ENCODE data around the gene ARL5A. TPM values are rescaled to one million over a fixed set of nuclear protein-coding genes. Genes with fewer than 3 reads are reported as not detected.

Gene ARL5A
- total RNA-seq, 4 donors from 2014 or later, result 33.5 to 46.6 (median 39.7) TPM

DNA sequence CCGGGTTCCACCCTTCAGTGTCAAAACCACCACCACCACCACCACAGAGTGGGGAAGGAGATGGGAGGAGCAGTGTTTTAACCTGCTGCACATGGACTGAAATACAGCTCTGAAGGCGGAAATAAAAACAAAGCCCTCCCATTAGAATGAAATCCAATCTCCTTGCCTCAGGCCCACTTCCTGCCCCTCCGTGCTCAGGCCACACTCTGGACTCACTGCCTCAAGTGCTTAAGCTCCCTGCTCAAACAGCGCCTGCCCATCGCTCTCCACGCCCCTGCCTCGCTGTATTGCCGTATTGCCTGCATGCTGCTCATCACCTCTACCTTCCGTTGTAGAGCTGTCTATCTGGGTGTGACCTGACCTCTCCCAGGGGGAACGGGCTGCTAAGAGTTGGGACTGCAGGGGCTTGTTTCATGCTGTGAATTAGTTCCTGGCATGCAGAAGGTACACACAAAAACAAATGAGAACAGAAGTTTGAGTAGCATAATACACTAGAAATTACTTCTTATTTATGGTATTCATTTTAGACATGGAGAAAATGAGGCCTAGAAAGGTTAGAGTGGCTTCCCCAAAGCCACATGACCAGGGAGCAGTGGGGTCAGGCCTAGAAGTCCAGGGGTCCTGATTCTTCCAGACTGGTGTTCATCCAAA is 62.3 kb downstream of the ARL5A start:
- TF ChIP-seq, protein P1, sequence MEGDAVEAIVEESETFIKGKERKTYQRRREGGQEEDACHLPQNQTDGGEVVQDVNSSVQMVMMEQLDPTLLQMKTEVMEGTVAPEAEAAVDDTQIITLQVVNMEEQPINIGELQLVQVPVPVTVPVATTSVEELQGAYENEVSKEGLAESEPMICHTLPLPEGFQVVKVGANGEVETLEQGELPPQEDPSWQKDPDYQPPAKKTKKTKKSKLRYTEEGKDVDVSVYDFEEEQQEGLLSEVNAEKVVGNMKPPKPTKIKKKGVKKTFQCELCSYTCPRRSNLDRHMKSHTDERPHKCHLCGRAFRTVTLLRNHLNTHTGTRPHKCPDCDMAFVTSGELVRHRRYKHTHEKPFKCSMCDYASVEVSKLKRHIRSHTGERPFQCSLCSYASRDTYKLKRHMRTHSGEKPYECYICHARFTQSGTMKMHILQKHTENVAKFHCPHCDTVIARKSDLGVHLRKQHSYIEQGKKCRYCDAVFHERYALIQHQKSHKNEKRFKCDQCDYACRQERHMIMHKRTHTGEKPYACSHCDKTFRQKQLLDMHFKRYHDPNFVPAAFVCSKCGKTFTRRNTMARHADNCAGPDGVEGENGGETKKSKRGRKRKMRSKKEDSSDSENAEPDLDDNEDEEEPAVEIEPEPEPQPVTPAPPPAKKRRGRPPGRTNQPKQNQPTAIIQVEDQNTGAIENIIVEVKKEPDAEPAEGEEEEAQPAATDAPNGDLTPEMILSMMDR (IDR thresholded peaks at IDR 0.05; ENCODE audit: low read depth), result no peak

DNA sequence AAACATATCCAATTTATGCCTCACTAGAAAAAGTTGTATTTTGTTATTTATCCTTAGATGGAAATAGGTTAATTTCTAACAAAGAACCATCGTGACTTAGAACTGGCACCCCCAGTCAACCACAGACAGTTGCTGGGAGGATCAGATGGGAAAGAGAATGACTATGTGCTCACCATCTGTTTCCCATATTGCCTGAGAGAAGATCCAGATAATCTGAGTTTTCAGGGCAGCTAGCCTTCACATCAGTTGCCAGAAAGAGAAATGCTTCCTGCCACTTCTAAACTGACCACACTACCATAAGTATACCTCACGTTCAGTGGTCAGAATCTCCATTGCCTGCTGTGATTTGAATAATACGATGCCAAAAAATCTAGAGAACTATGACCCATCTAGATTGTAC is 65.5 kb downstream of the ARL5A start:
- TF ChIP-seq, protein P1 (IDR thresholded peaks at IDR 0.05; ENCODE audit: low read depth), result no peak

DNA sequence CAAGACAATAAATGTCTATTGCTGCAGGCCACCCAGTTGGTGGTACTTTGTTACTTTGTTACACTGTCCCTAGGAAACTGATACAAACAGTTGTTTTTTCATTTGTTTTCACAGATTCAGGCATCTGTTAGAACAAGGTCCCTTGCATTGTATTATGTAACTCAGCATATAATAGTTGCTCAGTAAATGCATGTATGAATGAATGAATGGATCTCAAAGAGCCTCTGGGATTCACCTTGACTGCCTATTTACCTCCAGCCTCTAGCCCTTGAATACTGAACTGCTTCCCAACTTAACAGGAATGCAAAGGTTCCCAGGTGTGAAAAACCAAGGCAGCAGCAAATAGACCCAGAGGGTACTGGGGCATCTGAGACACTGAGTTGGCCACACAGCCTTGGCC is 66.5 kb downstream of the ARL5A start:
- TF ChIP-seq, protein P1 (IDR thresholded peaks at IDR 0.05; ENCODE audit: low read depth), result no peak

DNA sequence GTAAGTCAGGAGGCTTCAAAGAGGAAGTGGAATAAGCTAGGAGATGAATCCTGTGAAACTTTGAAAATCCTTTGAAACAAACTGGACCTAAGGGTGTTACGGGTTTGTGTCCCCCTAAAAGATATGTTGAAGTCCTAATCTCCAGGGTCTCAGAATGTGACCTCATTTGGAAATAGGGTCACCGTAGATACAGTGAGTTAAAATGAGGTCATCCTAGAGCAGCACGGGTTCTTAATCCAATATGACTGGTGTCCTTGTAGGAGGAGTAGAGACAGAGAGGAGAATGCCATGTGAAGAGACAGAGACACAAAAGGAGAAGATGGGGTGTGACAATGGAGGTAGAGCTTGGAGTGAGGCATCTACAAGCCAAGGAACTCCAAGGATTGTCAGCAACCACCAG is 67.0 kb downstream of the ARL5A start:
- TF ChIP-seq, protein P1 (IDR thresholded peaks at IDR 0.05; ENCODE audit: low read depth), result no peak

DNA sequence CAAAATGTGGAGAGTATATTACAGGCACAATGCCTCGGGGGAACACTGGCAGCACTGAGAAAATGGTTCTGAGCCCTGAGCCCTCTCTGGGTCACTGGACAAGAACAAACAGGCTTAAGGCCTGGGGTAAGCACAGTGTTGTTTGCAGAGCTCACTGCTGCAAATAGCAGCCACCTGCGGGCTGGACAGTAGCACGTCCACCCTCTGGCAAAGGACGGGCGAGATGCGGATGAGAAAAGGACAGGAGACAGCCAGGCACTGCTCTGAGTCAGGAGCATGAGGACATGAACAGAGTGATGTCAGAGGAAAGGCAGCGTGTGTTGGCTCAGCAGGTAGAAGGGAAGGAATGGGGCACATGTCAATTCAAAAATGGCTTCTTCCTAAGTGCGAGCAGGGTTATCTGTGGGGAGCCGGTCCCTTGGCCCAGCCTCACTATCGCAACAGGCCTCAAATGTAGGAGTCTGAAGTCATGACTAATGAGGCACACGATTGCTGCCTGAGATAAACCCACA is 68.0 kb downstream of the ARL5A start:
- TF ChIP-seq, protein P1 (IDR thresholded peaks at IDR 0.05; ENCODE audit: low read depth), result no peak

DNA sequence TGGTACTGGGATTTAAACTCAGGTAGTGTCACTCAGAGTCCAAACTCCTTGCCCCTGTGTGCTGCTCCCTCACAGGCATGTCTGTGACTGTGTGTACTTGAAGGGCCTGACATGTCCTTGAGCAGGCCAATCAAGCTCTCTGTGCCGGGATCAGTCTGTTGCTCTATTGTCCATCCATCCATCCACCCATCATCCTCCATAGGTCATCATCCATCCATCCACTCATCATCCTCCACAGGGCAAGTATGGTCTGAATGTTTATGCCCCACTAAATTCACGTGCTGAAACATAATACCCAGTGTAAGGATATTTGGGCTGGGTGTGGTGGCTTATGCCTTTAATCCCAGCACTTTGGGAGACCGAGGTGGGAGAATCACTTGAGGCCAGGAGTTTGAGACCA is 69.5 kb downstream of the ARL5A start:
- TF ChIP-seq, protein P1 (IDR thresholded peaks at IDR 0.05; ENCODE audit: low read depth), result no peak

DNA sequence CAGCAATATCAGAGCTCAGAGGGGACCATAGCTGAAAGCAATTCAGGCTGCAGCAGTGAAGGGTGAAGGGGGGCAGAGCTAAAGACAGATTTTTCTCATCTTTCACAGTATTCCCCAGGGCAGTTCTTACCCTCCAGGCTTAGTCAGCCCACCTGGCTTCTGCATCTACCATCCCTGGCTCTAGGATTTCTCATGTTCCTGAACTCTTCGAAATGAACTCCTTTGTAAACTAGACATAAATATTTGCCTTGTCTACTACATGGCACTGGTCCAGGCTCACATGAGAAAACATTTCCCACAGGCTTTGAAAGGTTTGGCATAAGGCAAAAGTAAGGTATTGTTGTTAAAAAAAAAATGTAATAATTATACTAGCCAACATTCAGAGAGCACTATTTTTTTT is 70.4 kb downstream of the ARL5A start:
- TF ChIP-seq, protein P1 (IDR thresholded peaks at IDR 0.05; ENCODE audit: low read depth), result no peak

Data from subcutaneous adipose tissue (tissue), 4 donors.